AG04449 (cell line): ENCODE data around the gene CNTN6.

ENCODE experiments used
- CTCF ChIA-PET: fragments of 350-600 bp; formaldehyde crosslinking; extraction: SDS; loops from one replicate; lab custom pipeline; 2021; ENCODE audit warnings: antibody characterized with exemption; lab: Yijun Ruan, JAX
- POLR2A ChIA-PET: fragments of 400-600, 350-600 bp; formaldehyde crosslinking; extraction: SDS; loops from one replicate; lab custom pipeline; 2020; ENCODE audit warnings: antibody characterized with exemption, inconsistent platforms; lab: Yijun Ruan, JAX
- DNase-seq: peaks from one replicate; pipeline ENCODE4 v3.0.0-alpha.2; 2010; ENCODE audit warnings: low read depth, low spot score
- H3K4me3 ChIP-seq: 2 replicates; pipeline ENCODE4 v1.5.1; 2011; ENCODE audit warnings: low read depth, mild to moderate bottlenecking, control low read depth, low read length
- TF ChIP-seq, protein P1 (sequence below): IDR thresholded peaks from one replicate; pipeline ENCODE4 v1.5.1; 2011; ENCODE audit warnings: mild to moderate bottlenecking, moderate library complexity, low read length, control low read depth, inconsistent platforms; ENCODE audit not compliant: insufficient read depth; ENCODE audit errors: missing control alignments

CNTN6 gene

DNA sequence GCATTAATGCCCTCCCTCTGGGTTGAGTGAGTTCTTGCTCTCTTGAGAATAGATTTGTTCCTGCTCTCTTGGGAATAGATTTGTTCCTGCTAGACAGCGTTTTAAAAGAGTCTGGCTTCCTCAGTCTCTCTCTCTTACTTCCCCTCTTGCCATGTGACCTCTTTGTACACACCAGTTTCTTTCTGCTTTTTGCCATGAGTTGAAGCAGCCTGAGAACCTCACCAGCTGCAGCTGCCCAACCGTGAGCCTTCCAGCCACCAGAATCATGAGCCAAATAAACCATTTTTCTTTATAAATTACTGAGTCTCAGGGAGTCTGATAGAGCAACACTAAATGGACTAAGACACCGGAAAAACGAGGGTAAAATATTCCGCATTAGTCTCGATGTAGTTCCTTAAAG is 253.6 kb downstream of the CNTN6 start:
- TF ChIP-seq, protein P1, sequence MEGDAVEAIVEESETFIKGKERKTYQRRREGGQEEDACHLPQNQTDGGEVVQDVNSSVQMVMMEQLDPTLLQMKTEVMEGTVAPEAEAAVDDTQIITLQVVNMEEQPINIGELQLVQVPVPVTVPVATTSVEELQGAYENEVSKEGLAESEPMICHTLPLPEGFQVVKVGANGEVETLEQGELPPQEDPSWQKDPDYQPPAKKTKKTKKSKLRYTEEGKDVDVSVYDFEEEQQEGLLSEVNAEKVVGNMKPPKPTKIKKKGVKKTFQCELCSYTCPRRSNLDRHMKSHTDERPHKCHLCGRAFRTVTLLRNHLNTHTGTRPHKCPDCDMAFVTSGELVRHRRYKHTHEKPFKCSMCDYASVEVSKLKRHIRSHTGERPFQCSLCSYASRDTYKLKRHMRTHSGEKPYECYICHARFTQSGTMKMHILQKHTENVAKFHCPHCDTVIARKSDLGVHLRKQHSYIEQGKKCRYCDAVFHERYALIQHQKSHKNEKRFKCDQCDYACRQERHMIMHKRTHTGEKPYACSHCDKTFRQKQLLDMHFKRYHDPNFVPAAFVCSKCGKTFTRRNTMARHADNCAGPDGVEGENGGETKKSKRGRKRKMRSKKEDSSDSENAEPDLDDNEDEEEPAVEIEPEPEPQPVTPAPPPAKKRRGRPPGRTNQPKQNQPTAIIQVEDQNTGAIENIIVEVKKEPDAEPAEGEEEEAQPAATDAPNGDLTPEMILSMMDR, result no peak
- ChIA-PET CTCF (no interaction called here), POLR2A (no interaction called here)
- H3K4me3 ChIP-seq, result no peak overlapping the region
- DNase-seq, result no peak

DNA sequence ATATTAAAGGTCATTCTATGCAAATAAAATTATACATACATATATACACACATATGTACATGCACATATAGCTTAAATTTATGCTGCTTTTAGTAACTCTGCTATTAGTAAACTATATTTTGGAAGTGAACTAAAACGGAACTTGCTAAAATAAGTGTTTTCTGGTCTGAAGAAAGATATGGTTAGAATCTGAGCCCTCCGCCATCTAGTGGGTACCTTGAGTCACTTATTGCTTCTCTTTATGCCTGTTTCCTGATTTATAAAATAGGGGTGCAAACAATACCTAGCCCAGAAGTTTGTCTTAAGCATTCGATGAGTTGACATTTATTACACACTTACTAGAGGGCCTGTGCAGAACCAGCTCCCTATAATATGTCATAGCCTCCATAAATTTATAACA is 255.7 kb downstream of the CNTN6 start:
- TF ChIP-seq, protein P1, result no peak
- ChIA-PET POLR2A (no interaction called here), CTCF (interaction anchor here (0.7 kb wide), 1 partner anchor 13 kb away, joined by 3 read pairs; no protein-coding TSS in a partner anchor)
- H3K4me3 ChIP-seq, result no peak overlapping the region
- no peak for DNase-seq

DNA sequence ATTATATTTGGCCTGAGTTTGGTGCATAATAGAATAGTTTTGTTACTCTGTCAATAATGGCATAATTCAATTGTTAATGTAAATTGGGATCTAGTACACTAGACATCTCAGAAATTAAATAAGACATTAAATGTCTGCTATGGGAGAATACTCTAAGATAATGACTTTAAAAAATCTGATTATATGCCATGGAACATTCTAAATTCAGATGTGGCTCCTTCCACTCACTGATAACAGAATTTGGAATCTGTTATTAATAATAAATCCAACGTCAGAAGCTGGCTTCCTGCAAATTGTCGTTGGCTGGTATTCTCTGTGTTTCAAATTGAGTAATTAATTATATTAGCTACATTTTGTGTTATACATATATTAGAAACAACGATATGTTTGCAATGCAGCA is 258.1 kb downstream of the CNTN6 start:
- DNase-seq, result no peak
- TF ChIP-seq, protein P1, result no peak
- ChIA-PET CTCF (no interaction called here), POLR2A (no interaction called here)
- no peak overlapping the region for H3K4me3 ChIP-seq

DNA sequence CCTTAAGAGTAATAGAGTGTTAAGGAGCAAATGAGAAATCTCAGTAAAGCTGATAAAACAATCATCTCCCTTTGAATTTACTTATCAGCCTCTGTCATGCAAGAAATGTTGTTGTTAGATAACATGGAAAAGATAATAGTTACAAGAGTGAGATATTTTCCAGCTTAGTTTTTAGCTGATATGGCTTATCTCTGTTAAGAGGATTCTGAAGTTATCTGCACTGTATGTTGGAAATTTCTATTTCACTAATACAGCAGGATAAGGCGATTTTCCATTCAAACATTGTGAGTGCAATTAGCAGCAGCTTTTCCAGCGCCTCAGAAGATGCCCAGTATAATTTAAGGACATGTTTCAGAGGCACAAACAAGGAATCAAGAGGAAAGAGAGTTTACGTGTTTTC is 262.9 kb downstream of the CNTN6 start:
- CTCF ChIA-PET, result no interaction called here
- H3K4me3 ChIP-seq, result no peak overlapping the region
- TF ChIP-seq, protein P1, result no peak
- POLR2A ChIA-PET, result no interaction called here
- no peak for DNase-seq

DNA sequence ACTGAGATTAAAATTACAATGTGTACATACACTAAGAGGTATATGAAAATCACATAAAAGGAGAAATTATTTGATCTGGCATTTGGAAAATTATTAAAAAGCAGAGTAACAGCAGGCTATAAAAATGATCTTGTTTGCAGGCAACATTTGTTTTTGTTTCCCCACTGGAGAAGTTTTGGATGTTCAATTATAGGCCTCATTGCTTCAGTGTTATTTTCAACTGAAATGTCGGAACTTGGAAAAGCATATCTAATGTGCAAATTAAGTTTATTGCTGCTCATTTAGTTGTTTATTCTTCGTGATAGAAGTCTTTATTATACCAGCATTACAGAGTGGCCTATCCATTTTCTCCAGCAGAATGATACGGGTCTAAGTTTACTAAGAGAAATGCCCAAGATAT is 263.3 kb downstream of the CNTN6 start:
- ChIA-PET POLR2A (no interaction called here), CTCF (no interaction called here)
- TF ChIP-seq, protein P1, result no peak
- no peak overlapping the region for H3K4me3 ChIP-seq
- no peak for DNase-seq

DNA sequence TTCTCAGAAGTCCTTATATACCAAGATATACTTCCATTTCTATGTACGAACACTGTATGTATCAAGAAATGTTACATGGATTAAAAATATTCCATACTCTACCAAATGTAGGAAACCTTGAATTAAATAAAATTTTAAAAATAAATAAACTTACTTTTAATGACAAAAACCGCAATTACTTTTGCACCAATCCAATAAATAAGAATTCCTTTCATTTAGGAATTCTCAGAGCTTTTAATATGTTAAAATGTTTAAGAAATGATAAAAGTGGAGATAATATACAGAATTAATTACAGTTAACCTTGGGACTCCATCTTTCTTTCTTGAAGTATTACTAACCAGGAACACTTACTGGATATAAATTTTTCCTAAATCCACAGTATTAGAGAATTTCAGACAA is 272.7 kb downstream of the CNTN6 start:
- DNase-seq, result no peak
- ChIA-PET CTCF (no interaction called here), POLR2A (no interaction called here)
- TF ChIP-seq, protein P1, result no peak
- H3K4me3 ChIP-seq, result no peak overlapping the region
